Activated naive CD8-positive, alpha-beta T cell (primary cell): ENCODE measurements around the gene VGLL4.
"Not testable (repeated sequence)": the region's sequence is repeated elsewhere in the genome, so short reads cannot be mapped to it uniquely, and the experiment has no call there.

ENCODE experiments used
- H3K27ac Mint-ChIP-seq: one replicate; pipeline ENCODE4 v1.8.0; 2021; ENCODE audit warnings: mixed read lengths
- H3K27me3 Mint-ChIP-seq: one replicate; pipeline ENCODE4 v1.8.0; 2021; ENCODE audit warnings: mixed read lengths
- H3K36me3 Mint-ChIP-seq: one replicate; pipeline ENCODE4 v1.8.0; 2021; ENCODE audit warnings: mixed read lengths
- H3K4me1 Mint-ChIP-seq: one replicate; pipeline ENCODE4 v1.8.0; 2021; ENCODE audit warnings: low read depth, mixed read lengths
- H3K4me3 Mint-ChIP-seq: one replicate; pipeline ENCODE4 v1.8.0; 2021; ENCODE audit warnings: mild to moderate bottlenecking, mixed read lengths
- H3K9me3 Mint-ChIP-seq: one replicate; pipeline ENCODE4 v1.8.0; 2021; ENCODE audit warnings: low read depth, mixed read lengths

VGLL4 gene

DNA sequence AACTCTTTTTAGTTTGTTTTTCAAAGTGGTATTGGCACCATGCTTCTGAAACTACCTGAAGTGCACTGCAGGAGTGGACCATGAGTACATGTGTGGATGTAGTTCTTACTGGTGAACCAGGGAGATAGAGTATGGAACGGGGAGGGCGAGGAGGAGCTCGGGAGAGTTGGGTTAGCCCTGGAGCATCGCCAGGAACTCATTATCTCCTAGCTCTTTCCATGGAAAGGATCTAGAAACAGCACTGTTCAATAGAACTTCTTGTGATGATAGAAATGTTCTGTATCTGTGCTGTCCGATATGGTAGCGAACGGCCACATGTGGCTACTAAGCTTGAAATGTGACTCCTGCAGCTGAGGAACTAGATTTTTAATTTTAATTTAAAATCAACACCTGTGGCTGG lies 47.3 kb downstream of the VGLL4 start:
- H3K4me3 Mint-ChIP-seq = no peak overlapping the region
- H3K36me3 Mint-ChIP-seq = peaks cover 31% of the 10 kb centered on the region
- no peaks in the 10 kb centered on the region for H3K9me3 Mint-ChIP-seq
- peaks cover 20% of the 10 kb centered on the region for H3K4me1 Mint-ChIP-seq
- H3K27ac Mint-ChIP-seq = no peak overlapping the region
- H3K27me3 Mint-ChIP-seq = no peaks in the 10 kb centered on the region

- not testable (repeated sequence) for H3K27me3 Mint-ChIP-seq, H3K27ac Mint-ChIP-seq, H3K4me3 Mint-ChIP-seq, H3K9me3 Mint-ChIP-seq
- H3K36me3 Mint-ChIP-seq = peaks cover 25% of the 10 kb centered on the region
- peaks cover 23% of the 10 kb centered on the region for H3K4me1 Mint-ChIP-seq
Observed at GRCh38 chr3:11595024-11595423, 48.7 kb downstream of the VGLL4 start.

DNA sequence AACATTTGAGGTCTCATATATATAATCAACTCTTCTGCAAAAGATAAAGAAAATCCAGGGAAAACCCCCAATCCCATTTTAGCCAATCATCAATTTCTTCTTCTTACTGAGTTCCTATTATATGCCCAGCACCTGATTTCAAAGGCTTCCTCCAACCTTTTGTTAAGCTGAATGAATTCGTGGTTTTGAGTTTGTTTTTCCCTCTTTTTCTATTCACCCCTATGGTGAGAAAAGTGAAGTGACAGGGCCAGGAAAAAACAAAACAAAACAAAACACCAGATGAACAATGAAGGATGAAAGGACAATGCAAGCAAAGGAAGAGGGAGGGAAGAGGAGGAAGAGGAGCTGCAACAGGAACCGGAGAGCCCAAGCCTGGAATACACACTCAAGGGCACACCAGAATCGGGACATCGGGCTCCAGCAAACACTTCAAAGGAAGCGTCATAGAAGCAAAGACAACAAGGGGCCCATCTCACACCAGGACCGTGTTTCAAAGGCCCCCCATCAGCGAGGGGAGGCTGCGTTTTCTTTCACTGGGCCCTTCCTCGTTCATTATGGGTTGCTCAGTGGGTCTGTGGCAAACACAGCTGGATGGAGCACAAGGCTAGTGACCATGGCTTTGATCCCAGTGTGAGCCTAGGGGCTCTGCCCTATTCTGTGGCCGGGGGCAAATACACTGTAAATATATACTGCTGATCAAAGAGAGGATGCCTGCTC lies 50.2 kb downstream of the VGLL4 start:
- Mint-ChIP-seq H3K36me3 (peaks cover 22% of the 10 kb centered on the region), H3K9me3 (no peaks in the 10 kb centered on the region), H3K4me3 (no peak overlapping the region), H3K27ac (no peak overlapping the region), H3K27me3 (no peaks in the 10 kb centered on the region), H3K4me1 (peaks cover 33% of the 10 kb centered on the region)

DNA sequence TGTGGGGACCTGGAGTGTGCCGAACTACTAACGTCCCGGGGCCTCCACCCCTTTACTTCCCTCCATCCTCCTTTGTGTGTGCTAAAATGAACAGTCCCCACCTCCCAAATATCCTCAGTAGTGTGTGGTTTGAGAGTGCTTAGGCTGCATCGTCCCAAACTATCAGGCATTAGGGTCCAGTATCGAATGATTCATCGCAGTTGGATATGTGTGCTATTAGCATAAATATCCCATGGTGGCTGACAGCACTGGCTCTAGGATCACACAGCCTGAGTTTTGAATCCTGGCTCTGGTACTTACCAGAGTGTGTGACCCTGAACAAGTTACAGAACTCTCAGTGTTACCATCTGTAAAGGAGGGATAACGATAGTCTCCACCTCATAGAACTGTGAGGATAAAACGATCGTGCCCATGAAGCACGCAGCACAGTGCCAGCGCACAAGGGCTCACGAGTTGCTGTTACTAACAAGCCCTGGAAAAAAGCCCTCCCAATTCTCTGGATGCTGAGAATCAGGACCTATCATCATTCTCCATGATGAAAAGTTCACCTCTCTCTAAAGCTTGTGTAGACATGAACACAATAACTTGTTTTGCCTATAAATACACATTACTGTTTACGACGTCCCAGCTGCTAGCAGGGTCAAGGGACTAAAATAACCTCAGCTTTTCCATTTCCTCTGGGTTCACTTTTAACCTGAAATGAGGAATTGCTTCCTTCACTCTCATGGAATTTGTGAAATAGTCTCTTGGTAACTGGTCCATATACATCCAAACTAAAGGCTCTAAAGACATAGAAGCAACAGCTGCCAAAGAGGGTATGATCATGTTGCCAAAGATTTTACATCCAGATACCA lies 51.0 kb downstream of the VGLL4 start:
- Mint-ChIP-seq H3K27me3 (no peaks in the 10 kb centered on the region), H3K36me3 (peaks cover 19% of the 10 kb centered on the region), H3K4me1 (peaks cover 40% of the 10 kb centered on the region), H3K4me3 (no peak overlapping the region), H3K27ac (no peak overlapping the region), H3K9me3 (no peaks in the 10 kb centered on the region)

DNA sequence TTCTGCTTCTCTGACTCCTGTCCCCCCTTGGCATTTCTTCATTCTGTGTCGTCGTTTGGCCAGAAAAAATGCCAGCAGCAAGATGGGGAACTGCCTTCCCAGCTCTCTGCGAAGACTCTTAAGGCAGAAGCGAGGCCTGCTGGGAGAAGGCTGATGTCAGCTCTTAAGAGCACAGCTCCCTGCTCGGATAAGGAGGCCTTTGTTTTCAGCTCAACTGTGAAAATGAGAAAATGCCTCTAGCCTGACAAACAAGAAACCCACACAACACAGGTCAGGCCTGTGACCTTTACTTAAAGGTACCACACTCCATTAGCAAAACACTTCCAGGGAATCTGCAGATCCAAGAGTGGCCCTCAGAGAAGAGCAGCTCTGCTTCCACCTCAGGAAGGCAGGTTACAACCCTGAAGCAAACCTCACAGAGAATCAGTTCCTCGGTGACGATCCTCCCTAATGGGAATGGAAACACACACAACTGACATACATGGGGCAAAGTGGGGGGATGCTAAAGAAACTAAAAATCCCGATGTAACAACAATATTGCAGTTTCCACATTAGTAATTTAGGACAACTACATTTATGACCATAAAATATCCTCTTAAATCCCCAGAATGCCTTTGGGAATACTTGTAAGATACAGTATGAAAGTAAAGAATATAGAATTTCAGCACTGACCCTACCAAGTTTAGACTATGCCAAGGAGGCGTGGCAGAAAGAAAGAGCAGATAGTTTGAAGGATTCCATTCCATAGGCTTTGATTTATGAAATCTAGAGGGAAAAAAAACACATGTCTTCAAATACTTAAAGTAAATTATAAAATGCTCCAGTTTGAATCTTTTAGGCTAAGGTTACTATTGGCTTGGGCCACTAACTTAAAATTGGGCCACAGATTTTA lies 52.1 kb downstream of the VGLL4 start:
- Mint-ChIP-seq H3K27ac (peak overlapping the region; percentile 66), H3K4me1 (peaks cover 44% of the 10 kb centered on the region), H3K36me3 (peaks cover 11% of the 10 kb centered on the region), H3K27me3 (no peaks in the 10 kb centered on the region), H3K4me3 (no peak overlapping the region), H3K9me3 (no peaks in the 10 kb centered on the region)

DNA sequence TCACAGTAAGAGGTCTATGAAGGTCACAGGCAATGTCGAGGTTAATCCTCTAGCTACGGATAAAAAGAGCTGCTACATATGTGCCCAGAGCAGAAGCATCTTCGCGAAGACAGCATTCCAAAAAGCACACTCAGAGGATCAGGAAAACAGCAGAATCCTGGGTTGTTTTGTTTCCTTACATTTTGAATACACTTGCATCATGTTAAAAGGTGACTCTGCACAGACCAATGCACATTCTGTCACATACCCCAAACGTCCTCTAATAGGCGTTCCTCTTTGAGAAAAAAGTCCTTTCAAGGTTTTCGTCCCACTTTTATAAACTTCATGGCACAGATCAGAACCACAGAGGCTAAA lies 52.7 kb downstream of the VGLL4 start:
- H3K4me3 Mint-ChIP-seq = no peak overlapping the region
- H3K27me3 Mint-ChIP-seq = no peaks in the 10 kb centered on the region
- peaks cover 48% of the 10 kb centered on the region for H3K4me1 Mint-ChIP-seq
- H3K27ac Mint-ChIP-seq = no peak overlapping the region
- peaks cover 8% of the 10 kb centered on the region for H3K36me3 Mint-ChIP-seq
- H3K9me3 Mint-ChIP-seq = no peaks in the 10 kb centered on the region

GRCh38 chr3:11589706-11590105 lies 54.0 kb downstream of the VGLL4 start:
- no peaks in the 10 kb centered on the region for H3K9me3 Mint-ChIP-seq
- H3K36me3 Mint-ChIP-seq = peaks cover 8% of the 10 kb centered on the region
- peaks cover 55% of the 10 kb centered on the region for H3K4me1 Mint-ChIP-seq
- H3K27me3 Mint-ChIP-seq = no peaks in the 10 kb centered on the region
- H3K27ac Mint-ChIP-seq = no peak overlapping the region
- H3K4me3 Mint-ChIP-seq = no peak overlapping the region

- Mint-ChIP-seq H3K4me1 (peaks cover 57% of the 10 kb centered on the region), H3K4me3 (no peak overlapping the region), H3K9me3 (no peaks in the 10 kb centered on the region), H3K27me3 (no peaks in the 10 kb centered on the region), H3K36me3 (peaks cover 5% of the 10 kb centered on the region), H3K27ac (peak overlapping the region; percentile 69)
Observed at GRCh38 chr3:11588755-11589154, 55.0 kb downstream of the VGLL4 start.

- H3K9me3 Mint-ChIP-seq = no peaks in the 10 kb centered on the region
- H3K4me3 Mint-ChIP-seq = no peak overlapping the region
- peaks cover 59% of the 10 kb centered on the region for H3K4me1 Mint-ChIP-seq
- H3K27ac Mint-ChIP-seq = peak overlapping the region; percentile 69
- H3K27me3 Mint-ChIP-seq = no peaks in the 10 kb centered on the region
- H3K36me3 Mint-ChIP-seq = peaks cover 5% of the 10 kb centered on the region
Observed at GRCh38 chr3:11588338-11588737, 55.4 kb downstream of the VGLL4 start.

DNA sequence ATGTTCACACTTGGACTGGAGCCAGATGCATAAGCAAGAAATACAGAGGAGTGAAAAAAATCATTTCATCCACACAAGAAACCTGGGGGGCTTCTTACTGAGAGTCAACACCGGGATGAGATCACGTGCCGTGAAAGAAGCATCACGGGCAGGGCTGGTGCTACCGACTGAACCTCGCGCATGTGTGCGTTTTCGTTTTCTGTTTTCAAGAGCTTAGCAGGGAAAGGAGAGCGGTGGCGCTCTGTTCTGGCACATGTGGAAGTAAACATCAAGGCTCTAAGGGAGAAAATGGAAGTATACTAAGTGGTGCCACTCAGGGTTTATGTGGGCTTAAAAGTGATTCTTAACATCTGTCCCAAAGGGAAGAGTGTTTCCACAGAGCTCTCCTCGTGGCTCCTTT lies 55.9 kb downstream of the VGLL4 start:
- peaks cover 5% of the 10 kb centered on the region for H3K36me3 Mint-ChIP-seq
- H3K4me1 Mint-ChIP-seq = peaks cover 61% of the 10 kb centered on the region
- H3K27ac Mint-ChIP-seq = no peak overlapping the region
- H3K4me3 Mint-ChIP-seq = no peak overlapping the region
- no peaks in the 10 kb centered on the region for H3K27me3 Mint-ChIP-seq
- H3K9me3 Mint-ChIP-seq = no peaks in the 10 kb centered on the region

DNA sequence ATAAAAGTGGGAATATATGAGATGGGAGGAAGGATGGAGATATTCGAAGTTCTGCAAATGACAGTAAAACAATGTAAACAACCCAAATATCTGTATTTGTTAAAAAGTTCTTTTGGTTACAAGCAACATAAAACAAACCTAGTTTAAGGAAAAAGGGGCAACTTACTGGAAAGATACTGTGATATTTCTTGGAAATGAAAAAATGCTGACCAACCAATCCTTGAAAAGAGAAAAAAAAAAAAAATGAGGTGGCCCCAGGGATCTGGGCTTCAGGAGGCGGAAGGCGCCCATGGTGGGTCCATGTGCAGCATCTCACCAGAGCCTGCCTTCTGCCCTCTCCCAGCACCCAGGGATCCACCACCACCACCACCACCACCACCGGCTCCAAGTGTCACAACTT lies 59.1 kb downstream of the VGLL4 start:
- H3K27ac Mint-ChIP-seq = peak overlapping the region; percentile 70
- no peaks in the 10 kb centered on the region for H3K27me3 Mint-ChIP-seq
- peaks cover 11% of the 10 kb centered on the region for H3K36me3 Mint-ChIP-seq
- no peaks in the 10 kb centered on the region for H3K9me3 Mint-ChIP-seq
- H3K4me1 Mint-ChIP-seq = peaks cover 77% of the 10 kb centered on the region
- no peak overlapping the region for H3K4me3 Mint-ChIP-seq

GRCh38 chr3:11583638-11584046 lies 60.1 kb downstream of the VGLL4 start:
- H3K36me3 Mint-ChIP-seq = peaks cover 8% of the 10 kb centered on the region
- H3K9me3 Mint-ChIP-seq = no peaks in the 10 kb centered on the region
- no peaks in the 10 kb centered on the region for H3K27me3 Mint-ChIP-seq
- no peak overlapping the region for H3K27ac Mint-ChIP-seq
- peak overlapping the region; percentile 30 for H3K4me3 Mint-ChIP-seq
- H3K4me1 Mint-ChIP-seq = peaks cover 70% of the 10 kb centered on the region

DNA sequence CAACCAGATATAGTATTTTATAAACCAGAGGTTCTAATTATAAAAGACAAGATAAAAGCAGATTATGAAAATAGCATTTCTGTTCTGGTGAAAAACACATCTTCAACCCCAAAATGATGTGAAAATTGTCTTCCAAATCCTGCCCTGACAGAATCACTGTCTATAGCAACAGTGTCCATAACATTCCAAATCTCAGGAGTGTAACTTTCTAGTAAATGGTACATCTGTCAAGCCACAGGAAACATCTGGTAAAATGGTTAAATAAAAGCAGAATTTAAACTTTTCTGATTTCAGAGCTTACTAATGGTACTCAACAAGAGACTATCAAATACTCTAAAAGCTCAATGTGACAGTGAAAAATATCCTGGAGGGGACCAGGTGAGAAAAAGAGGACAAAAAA lies 60.5 kb downstream of the VGLL4 start:
- H3K9me3 Mint-ChIP-seq = no peaks in the 10 kb centered on the region
- H3K4me3 Mint-ChIP-seq = no peak overlapping the region

GRCh38 chr3:11582191-11582968 lies 61.3 kb downstream of the VGLL4 start:
- no peaks in the 10 kb centered on the region for H3K9me3 Mint-ChIP-seq
- peak overlapping the region; percentile 68 for H3K27ac Mint-ChIP-seq
- H3K27me3 Mint-ChIP-seq = no peaks in the 10 kb centered on the region
- H3K36me3 Mint-ChIP-seq = peaks cover 8% of the 10 kb centered on the region
- peak overlapping the region; percentile 61 for H3K4me3 Mint-ChIP-seq
- peaks cover 65% of the 10 kb centered on the region for H3K4me1 Mint-ChIP-seq

More for the DNA sequence above, 60.5 kb downstream of the VGLL4 start:
- Mint-ChIP-seq H3K27ac (no peak overlapping the region), H3K4me1 (peaks cover 66% of the 10 kb centered on the region), H3K27me3 (no peaks in the 10 kb centered on the region), H3K36me3 (peaks cover 8% of the 10 kb centered on the region)
